Endodermal cell (in vitro differentiated cells): ENCODE results near the gene BCL2L12. TPM values are rescaled to one million over a fixed set of nuclear protein-coding genes. Genes with fewer than 3 reads are reported as not detected.

Source experiments
- DNase-seq: peaks from one replicate; pipeline ENCODE4 v3.0.0-alpha.2; 2017
- H3K27ac ChIP-seq: 2 replicates; pipeline ENCODE4 v1.5.1; 2013; ENCODE audit warnings: mild to moderate bottlenecking, low read depth, low read length, moderate library complexity
- H3K27me3 ChIP-seq: 2 replicates; pipeline ENCODE4 v1.6.1; 2013; ENCODE audit warnings: mild to moderate bottlenecking, low read length, moderate library complexity; ENCODE audit not compliant: insufficient read depth, control insufficient read depth, poor library complexity, severe bottlenecking
- H3K36me3 ChIP-seq: 2 replicates; pipeline ENCODE4 v1.7.0; 2013; ENCODE audit warnings: mild to moderate bottlenecking, low read length, moderate library complexity; ENCODE audit not compliant: control insufficient read depth, insufficient read depth
- H3K4me1 ChIP-seq: one replicate; pipeline ENCODE4 v1.7.0; 2013; ENCODE audit warnings: low read length; ENCODE audit not compliant: control insufficient read depth, insufficient read depth
- H3K4me3 ChIP-seq: 2 replicates; pipeline ENCODE4 v1.5.1; 2013; ENCODE audit warnings: mild to moderate bottlenecking, low read length, moderate library complexity
- H3K9ac ChIP-seq: 2 replicates; pipeline ENCODE4 v1.6.1; 2013; ENCODE audit warnings: mild to moderate bottlenecking, low read length, moderate library complexity; ENCODE audit not compliant: poor library complexity, severe bottlenecking; ENCODE audit errors: extremely low read depth
- H3K9me3 ChIP-seq: 2 replicates; pipeline ENCODE4 v1.6.1; 2013; ENCODE audit warnings: mild to moderate bottlenecking, low read length, moderate library complexity; ENCODE audit not compliant: control insufficient read depth
- H3K27ac Mint-ChIP-seq: 2 replicates; pipeline ENCODE4 v1.8.0; 2020; ENCODE audit warnings: mixed read lengths
- H3K27me3 Mint-ChIP-seq: 2 replicates; pipeline ENCODE4 v1.8.0; 2021; ENCODE audit warnings: mild to moderate bottlenecking, mixed read lengths; ENCODE audit not compliant: insufficient read depth
- H3K36me3 Mint-ChIP-seq: 2 replicates; pipeline ENCODE4 v1.8.0; 2020; ENCODE audit warnings: low read depth, mixed read lengths
- H3K4me1 Mint-ChIP-seq: 2 replicates; pipeline ENCODE4 v1.8.0; 2020; ENCODE audit warnings: mixed read lengths
- H3K4me3 Mint-ChIP-seq: 2 replicates; pipeline ENCODE4 v1.8.0; 2020; ENCODE audit warnings: mild to moderate bottlenecking, moderate library complexity, mixed read lengths
- H3K9me3 Mint-ChIP-seq: 2 replicates; pipeline ENCODE4 v1.8.0; 2020; ENCODE audit warnings: mild to moderate bottlenecking, mixed read lengths
- CTCF ChIP-seq: fragments of 200-600 bp; sonication (generic); conservative IDR thresholded peaks from 2 replicates; pipeline ENCODE4 v1.5.0; 2021; ENCODE audit warnings: antibody characterized with exemption, mild to moderate bottlenecking
- WGBS, 2 experiments: methylation state at CpG; one replicate each; pipeline versions ENCODE4 v1.1.5 to v1.1.7; 2013; ENCODE audit warnings: missing lambda C conversion rate in 2 of 2, mixed read lengths in 1 of 2; ENCODE audit not compliant: insufficient coverage in 1 of 2, insufficient read length in 1 of 2; 5-methylcytosine and 5-hydroxymethylcytosine counted together
- total RNA-seq, 2 donors: library from RNA; stranded (reverse); fragmentation: NEBNext Ultra II Directional in 1 of 2; extraction: Animal tissue kit (Norgen Biotek cat#: 25700) in 1 of 2; gene quantifications; 2 replicates in 1 of 2; 3 replicates in 1 of 2; pipeline ENCODE4 v1.2.1, GENCODE V29; 2021

Gene BCL2L12
- total RNA-seq, 2 donors from 2014 or later, result 91.8 to 101 TPM

DNA sequence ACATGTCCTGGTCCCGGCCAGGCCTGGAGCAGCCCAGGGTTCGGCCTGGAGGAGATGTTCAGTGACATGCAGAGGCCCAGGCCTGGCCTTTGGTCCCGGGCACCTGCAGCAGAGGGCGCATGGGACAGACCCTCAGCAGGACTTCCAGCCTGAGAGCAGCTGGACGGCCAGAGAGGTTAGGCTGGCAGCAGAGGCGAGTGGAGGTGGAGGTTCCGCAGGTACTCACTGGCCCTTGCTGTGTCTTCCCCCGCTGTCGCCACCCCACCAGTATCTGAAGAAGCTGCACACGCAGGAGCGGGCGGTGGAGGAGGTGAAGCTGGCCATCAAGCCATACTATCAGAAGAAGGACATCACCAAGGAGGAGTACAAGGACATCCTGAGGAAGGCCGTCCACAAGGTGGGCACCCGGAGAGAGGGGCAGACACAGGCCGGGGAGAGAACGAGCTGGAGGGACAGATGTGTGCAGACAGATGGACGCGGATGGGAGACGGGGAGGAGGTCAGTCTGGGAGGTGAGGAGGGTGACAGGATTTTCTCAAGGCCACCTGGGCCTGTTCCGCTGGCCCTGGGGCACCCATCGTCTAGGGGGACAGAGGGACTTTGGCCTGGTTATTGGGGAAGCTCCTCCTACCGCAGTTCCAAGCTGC, 8.1 kb upstream of the BCL2L12 start:
- no peak for TF ChIP-seq CTCF
- Histone ChIP-seq H3K27ac (no peak overlapping the region), H3K9ac (no peak overlapping the region), H3K9me3 (peaks cover 10% of the 10 kb centered on the region), H3K27me3 (no peaks in the 10 kb centered on the region), H3K36me3 (peaks cover 86% of the 10 kb centered on the region), H3K4me3 (no peak overlapping the region), H3K4me1 (no peaks in the 10 kb centered on the region)
- H3K4me1 Mint-ChIP-seq, result no peaks in the 10 kb centered on the region
- H3K4me3 Mint-ChIP-seq, result no peak overlapping the region
- no peak overlapping the region for H3K27ac Mint-ChIP-seq
- DNase-seq, result no peak
- no peaks in the 10 kb centered on the region for H3K27me3 Mint-ChIP-seq
- H3K36me3 Mint-ChIP-seq, result peaks cover 87% of the 10 kb centered on the region
- H3K9me3 Mint-ChIP-seq, result peaks cover 9% of the 10 kb centered on the region
- 93 to 95% methylated on average over 10 to 22 of the region's 22 CpGs for WGBS, 2 experiments

DNA sequence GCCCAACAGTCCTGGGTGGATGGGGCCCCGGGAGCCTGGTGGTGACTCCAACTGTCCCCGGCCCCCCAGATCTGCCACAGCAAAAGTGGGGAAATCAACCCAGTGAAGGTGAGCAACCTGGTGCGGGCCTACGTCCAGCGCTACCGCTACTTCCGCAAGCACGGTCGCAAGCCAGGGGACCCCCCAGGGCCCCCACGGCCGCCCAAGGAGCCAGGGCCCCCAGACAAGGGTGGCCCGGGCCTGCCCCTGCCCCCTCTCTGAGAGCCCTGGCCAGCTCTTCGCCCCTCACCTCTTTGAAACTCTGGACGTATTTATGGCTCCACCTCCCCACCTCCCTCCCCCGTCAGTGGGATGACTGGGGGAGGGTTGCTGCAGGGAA, 7.6 kb upstream of the BCL2L12 start:
- peaks cover 88% of the 10 kb centered on the region for H3K36me3 Mint-ChIP-seq
- no peaks in the 10 kb centered on the region for H3K4me1 Mint-ChIP-seq
- H3K27me3 Mint-ChIP-seq, result no peaks in the 10 kb centered on the region

GRCh38 chr19:49658566-49659442, 6.9 kb upstream of the BCL2L12 start:
- no peak overlapping the region for H3K4me3 Mint-ChIP-seq
- H3K27ac Mint-ChIP-seq, result no peak overlapping the region
- peaks cover 85% of the 10 kb centered on the region for H3K36me3 Mint-ChIP-seq
- H3K36me3 ChIP-seq, result peaks cover 84% of the 10 kb centered on the region
- no peaks in the 10 kb centered on the region for H3K27me3 Mint-ChIP-seq
- H3K4me1 ChIP-seq, result no peaks in the 10 kb centered on the region
- no peak overlapping the region for H3K9ac ChIP-seq
- DNase-seq, result no peak
- 89 to 97% methylated on average over 7 to 12 of the region's 12 CpGs for WGBS, 2 experiments
- TF ChIP-seq CTCF, result no peak
- H3K9me3 ChIP-seq, result peaks cover 10% of the 10 kb centered on the region
- H3K4me1 Mint-ChIP-seq, result no peaks in the 10 kb centered on the region
- no peak overlapping the region for H3K27ac ChIP-seq
- H3K9me3 Mint-ChIP-seq, result peaks cover 9% of the 10 kb centered on the region
- no peaks in the 10 kb centered on the region for H3K27me3 ChIP-seq
- no peak overlapping the region for H3K4me3 ChIP-seq

More for the DNA sequence above, 7.6 kb upstream of the BCL2L12 start:
- H3K9me3 ChIP-seq, result peaks cover 10% of the 10 kb centered on the region
- no peaks in the 10 kb centered on the region for H3K27me3 ChIP-seq
- H3K36me3 ChIP-seq, result peaks cover 86% of the 10 kb centered on the region
- no peak overlapping the region for H3K9ac ChIP-seq
- Mint-ChIP-seq H3K9me3 (peaks cover 9% of the 10 kb centered on the region), H3K4me3 (no peak overlapping the region), H3K27ac (no peak overlapping the region)
- TF ChIP-seq CTCF, result no peak
- 95 to 97% methylated on average over 10 to 15 of the region's 15 CpGs for WGBS, 2 experiments
- H3K4me1 ChIP-seq, result no peaks in the 10 kb centered on the region
- no peak overlapping the region for H3K27ac ChIP-seq
- no peak for DNase-seq
- no peak overlapping the region for H3K4me3 ChIP-seq
